HG03342 (cell line): ENCODE measurements around the gene RYR1.
"Not testable (repeated sequence)": the region's sequence is repeated elsewhere in the genome, so short reads cannot be mapped to it uniquely, and the experiment has no call there.

Experiments
- ATAC-seq: cut with Tn5 transposase; IDR thresholded peaks from one replicate; pipeline ENCODE4 v1.9.1; 2021; ENCODE audit warnings: mild to moderate bottlenecking, moderate library complexity; ENCODE audit not compliant: unreplicated experiment

Gene RYR1

DNA sequence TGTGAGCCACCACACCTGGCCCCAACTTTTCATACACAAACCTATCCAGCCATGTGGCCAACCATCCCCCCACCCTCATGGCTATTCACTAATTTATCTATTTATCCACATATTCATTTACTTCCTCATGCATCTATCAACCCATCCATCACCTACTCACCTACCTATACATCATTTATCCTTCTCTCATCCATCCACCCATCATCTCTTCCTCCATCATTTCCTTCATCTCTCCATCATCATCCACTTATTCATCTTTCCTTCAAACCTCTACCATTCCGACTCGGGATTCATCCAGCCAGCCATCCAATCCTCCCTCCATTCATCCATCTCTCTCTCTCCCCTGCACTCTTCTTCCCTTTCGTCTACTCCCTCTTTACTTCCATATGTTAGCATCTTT is 54.6 kb downstream of the RYR1 start:
- no peak for ATAC-seq

DNA sequence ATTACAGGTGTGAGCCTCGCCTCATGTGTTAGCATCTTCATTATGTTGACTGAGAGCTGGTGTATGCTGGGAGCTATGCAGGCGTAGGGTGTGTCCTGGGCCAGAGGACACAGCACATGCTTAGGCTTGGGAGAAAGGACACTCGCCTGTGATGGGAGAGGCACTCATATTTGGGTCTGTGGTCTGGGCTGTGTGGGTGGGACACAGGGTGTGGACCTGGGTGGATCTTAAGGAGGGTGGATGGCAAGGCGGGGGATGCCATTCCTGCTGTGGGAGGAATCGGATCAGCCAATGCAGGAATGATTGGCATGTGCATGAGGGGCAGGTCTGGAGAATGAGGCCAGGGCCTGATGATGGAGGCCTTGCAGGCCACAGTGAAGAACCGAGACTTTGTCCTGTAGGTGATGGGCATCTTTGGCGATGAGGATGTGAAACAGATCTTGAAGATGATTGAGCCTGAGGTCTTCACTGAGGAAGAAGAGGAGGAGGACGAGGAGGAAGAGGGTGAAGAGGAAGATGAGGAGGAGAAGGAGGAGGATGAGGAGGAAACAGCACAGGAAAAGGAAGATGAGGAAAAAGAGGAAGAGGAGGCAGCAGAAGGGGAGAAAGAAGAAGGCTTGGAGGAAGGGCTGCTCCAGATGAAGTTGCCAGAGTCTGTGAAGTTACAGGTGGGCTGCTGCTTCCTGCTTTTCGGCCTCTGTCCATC is 55.4 kb downstream of the RYR1 start:
- ATAC-seq: no peak

DNA sequence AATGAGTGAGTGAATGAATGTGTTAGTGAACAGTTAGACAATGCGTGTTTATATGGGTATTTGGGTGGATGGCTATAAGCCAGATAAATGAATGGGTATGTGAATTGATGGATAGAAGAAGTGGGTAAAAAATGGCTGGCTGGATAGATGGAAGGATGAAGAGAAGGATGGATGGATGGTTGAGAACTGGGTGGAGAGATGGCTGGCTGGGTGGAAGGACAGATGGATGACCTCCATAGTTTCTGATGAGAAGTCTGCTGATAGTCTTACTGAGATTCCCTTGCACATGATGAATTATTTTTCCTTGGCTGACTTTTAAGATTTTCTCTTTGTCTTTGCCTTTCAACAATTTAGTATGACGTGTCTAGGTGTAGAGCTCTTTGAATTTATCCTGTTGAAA is 57.4 kb downstream of the RYR1 start:
- no peak for ATAC-seq

DNA sequence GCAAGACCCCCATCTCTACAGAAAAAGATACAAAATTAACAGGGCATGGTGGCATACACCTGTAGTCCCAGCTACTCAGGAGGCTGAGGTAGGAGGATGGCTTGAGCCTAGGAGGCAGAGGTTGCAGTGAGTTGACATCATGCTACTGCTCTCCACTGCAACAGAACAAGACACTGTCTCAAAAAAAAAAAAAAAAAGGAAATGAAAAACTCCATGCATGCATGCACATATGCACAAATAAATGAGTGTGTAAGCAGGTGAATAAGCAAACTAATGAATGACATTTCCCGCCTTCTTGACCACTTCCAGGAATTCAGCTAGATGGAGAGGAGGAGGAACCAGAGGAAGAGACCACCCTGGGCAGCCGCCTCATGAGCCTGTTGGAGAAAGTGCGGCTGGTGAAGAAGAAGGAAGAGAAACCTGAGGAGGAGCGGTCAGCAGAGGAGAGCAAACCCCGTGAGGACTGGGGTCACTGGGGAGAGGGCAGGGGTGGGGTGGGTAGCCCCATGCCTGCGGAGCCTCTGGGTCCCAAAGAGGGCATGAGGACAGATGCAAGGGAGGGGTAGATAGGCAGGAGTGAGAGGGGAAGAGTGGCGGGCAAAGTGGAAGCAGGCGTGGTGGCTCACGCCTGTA is 58.8 kb downstream of the RYR1 start:
- no peak for ATAC-seq

GRCh38 chr19:38494379-38494778 is 60.9 kb downstream of the RYR1 start:
- ATAC-seq: no peak

GRCh38 chr19:38495375-38495774 is 61.9 kb downstream of the RYR1 start:
- ATAC-seq: not testable (repeated sequence)

- ATAC-seq: no peak
These were observed 62.6 kb downstream of the RYR1 start for GRCh38 chr19:38496116-38496515.

- no peak for ATAC-seq
These were observed 63.4 kb downstream of the RYR1 start for GRCh38 chr19:38496603-38497487.

DNA sequence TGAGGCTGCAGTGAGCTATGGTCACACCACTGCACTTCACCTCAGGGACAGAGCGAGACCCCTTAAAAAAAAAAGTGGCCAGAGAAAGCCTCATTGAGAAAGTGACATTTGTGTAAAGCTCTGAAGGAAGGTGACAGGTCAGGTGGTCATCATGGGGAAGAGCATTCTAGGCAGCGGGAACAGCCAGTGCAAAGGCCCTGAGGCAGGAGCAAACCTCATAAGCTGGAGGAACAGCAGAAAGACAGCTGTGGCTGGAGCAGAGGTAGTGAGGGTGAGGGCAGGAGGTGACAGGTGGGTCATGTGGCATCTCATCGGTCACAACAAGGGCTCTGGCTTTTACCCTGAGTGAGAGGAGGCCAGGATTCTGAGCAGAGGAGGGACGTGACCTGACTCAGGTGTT is 64.4 kb downstream of the RYR1 start:
- ATAC-seq: no peak

GRCh38 chr19:38499532-38499931 is 66.0 kb downstream of the RYR1 start:
- no peak for ATAC-seq

- ATAC-seq: no peak
These were observed 67.0 kb downstream of the RYR1 start for GRCh38 chr19:38500450-38500849.

- no peak for ATAC-seq
These were observed 69.1 kb downstream of the RYR1 start for GRCh38 chr19:38502410-38503076.

DNA sequence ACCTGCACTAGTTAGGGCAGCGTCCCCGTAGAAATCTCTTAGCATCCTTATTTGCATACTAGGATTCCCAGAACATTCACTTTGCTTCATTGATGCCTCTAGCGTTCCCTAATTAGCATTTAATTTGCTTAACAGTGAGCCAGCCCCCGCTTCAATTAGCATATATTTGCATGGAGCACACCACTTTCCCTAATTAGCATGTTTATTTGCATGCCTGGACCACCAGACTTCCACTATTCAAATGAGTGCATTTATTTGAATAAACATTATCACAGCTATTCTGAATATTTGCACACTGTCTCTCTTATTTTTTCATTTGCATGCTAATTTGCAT is 69.6 kb downstream of the RYR1 start:
- no peak for ATAC-seq

GRCh38 chr19:38505958-38506357 is 72.5 kb downstream of the RYR1 start:
- no peak for ATAC-seq

DNA sequence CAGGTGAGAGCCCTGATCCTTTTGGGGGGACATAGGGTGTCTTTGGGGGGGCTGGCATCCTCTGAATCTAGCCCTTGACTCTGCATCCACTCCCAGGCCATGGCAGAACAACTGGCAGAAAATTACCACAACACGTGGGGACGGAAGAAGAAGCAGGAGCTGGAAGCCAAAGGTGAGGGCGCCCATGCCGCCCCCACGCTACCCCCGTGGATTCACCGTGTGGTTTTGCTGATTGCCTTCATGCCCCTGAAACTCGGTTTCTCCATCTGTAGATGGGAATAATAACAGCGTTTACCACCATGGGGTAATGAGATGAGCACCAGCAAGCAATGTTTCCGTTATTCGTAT is 72.9 kb downstream of the RYR1 start:
- no peak for ATAC-seq

DNA sequence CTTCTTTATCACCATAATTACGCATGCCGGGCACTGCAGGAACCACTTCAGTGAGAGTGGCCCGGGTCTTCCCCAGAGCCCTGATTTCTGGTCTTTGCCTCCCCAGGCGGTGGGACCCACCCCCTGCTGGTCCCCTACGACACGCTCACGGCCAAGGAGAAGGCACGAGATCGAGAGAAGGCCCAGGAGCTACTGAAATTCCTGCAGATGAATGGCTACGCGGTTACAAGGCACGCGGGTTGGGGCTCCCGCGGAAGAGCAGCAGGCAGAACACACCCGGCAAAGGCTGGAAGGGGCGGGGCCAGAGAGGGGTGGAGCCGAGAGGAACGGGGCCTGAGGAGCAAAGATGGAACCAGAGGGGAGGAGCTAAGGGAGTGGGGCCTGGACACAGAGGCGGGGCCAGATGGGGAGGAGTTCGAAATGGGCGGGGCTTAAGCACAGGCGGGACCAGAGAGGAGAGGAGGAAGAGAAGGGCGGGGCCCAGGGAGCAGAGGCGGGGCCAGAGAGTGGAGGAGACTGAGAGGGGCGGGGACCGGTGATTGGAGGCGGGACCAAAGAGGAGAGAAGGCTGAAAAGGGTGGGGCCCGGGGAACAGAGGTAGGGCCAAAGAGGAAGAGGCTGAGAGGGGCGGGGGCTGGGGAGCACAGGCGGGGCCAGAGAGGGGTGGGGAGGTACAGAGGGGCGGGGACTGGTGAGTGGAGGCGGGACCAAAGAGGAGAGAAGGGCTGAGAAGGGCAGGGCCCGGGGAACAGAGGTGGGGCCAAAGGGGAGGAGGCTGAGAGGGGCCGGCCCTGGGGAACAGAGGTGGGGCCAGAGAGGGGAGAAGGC is 73.4 kb downstream of the RYR1 start:
- no peak for ATAC-seq

GRCh38 chr19:38507551-38508127 is 74.1 kb downstream of the RYR1 start:
- ATAC-seq: no peak

- ATAC-seq: no peak
These were observed 75.0 kb downstream of the RYR1 start for GRCh38 chr19:38508507-38508906.

DNA sequence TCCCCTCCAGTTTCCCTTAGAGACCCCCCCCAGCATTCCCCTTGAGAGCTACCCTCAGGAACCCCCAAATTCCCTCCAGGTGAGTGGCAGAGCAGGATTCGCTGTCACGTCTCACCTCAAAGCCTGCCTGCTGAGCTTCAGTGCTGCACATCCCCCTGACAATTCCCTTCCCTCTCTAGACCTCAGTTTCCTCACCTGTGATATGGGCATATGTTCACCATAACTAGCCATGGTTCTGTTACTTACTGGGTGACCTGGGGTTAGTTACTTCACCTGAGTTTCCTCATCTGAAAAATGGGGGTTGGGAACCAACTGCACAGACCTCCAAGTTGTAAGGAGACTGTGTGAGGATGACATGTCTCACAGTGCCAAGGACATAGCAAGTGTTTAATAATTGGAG is 75.5 kb downstream of the RYR1 start:
- ATAC-seq: no peak

DNA sequence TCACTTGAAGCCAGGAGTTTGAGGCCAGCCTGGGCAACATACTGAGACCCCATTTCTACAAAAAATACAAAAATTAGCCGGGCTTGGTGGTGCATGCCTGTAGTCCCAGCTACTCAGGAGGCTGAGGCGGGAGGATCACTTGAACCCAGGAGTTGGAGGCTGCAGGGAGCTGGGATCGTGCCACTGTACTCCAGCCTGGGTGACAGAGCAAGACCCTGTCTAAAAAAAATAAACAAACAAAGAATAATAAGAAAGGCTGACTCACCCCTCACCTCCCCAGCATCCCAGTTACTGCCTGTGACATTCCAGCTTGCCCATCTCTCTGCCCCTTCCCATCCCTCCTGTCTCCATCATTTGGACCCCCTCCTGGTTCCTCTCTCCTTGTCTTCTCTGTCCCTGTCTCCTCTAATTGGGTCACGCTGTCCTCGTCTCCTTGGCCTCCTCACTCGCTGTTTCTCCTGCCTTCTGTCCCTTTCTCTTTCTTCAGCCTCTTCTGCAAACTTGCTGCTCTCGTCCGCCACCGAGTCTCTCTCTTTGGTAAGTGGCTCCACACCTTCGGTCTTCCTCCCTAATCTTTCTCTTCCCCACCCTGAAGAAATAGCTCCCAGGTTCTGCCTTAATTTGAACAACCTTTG is 77.7 kb downstream of the RYR1 start:
- no peak for ATAC-seq
